ENCODE data around the gene KIF26B. TPM values are rescaled to one million over a fixed set of nuclear protein-coding genes. Genes with fewer than 3 reads are reported as not detected.

KIF26B gene
- total RNA-seq, 1 experiment from 2014 or later, result 2.1 TPM

DNA sequence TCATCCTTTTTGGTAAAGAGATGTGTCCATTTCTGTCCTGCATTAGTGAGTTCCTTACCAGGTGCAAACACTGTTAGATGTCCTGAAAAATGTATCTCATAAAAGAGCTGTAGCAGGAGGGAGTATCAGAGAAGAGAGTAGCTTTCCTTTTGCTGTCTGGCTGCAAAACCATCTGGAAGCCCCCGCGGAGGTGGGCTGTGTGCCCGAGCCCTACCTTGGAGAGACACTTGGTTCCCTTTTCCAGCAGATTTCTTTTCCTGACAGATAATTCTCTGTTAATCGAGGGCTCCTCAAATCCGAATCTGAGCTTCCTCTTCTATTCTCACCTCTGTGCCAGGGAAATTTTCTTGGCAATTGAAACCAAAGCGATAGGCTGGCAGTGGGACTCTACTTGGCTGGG, 53.0 kb downstream of the KIF26B start:
- DNase-seq (ENCODE audit: low spot score), result no peak

- DNase-seq (ENCODE audit: low spot score), result no peak
These were observed 55.1 kb downstream of the KIF26B start for GRCh38 chr1:245209658-245210435.

GRCh38 chr1:245211035-245211749, 56.4 kb downstream of the KIF26B start:
- DNase-seq (ENCODE audit: low spot score), result no peak

DNA sequence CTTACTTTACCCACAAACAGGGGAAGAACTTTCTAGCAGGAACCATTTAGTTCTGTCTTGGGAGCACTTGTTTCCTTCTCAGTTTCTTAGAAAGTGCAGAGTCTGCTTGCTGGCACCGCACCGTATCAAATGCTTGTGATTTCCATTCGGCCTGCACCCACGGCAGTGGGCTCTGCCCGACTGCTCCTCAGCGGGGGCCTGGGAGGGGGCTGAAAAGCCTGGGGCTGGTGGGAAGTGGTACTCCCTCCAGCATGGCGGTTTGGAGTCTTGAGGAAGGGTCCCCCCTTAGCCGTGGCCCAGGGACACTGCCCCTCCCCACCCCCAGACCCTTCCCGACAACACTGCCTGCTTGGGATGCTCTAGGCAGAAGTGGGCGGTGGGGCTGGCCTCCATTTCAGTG, 57.0 kb downstream of the KIF26B start:
- DNase-seq (ENCODE audit: low spot score), result no peak

- DNase-seq (ENCODE audit: low spot score), result no peak
These were observed 57.5 kb downstream of the KIF26B start for GRCh38 chr1:245212221-245212710.

GRCh38 chr1:245213066-245213831, 58.5 kb downstream of the KIF26B start:
- DNase-seq (ENCODE audit: low spot score), result no peak

DNA sequence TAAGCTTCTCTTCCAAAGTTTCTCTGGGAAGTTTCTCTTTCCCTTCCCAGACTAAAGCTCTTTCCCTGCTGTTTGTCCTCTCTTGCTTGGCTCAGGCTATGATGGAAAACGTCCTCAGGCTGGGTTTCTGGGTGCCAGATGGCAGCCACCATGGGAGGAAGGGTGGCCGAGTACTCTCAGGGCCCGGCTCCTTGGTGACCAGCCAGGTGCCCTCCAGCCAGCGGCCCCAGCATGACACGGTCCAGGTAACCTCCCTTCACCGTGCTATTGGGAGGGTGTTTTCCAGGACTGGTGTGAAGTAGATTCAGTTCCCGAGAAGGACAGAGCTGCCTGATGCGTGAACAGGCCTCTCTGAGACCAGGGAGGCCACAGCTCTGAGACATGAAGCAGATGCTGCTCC, 60.3 kb downstream of the KIF26B start:
- no peak for DNase-seq (ENCODE audit: low spot score)

- no peak for DNase-seq (ENCODE audit: low spot score)
These were observed 61.8 kb downstream of the KIF26B start for GRCh38 chr1:245216366-245217115.

DNA sequence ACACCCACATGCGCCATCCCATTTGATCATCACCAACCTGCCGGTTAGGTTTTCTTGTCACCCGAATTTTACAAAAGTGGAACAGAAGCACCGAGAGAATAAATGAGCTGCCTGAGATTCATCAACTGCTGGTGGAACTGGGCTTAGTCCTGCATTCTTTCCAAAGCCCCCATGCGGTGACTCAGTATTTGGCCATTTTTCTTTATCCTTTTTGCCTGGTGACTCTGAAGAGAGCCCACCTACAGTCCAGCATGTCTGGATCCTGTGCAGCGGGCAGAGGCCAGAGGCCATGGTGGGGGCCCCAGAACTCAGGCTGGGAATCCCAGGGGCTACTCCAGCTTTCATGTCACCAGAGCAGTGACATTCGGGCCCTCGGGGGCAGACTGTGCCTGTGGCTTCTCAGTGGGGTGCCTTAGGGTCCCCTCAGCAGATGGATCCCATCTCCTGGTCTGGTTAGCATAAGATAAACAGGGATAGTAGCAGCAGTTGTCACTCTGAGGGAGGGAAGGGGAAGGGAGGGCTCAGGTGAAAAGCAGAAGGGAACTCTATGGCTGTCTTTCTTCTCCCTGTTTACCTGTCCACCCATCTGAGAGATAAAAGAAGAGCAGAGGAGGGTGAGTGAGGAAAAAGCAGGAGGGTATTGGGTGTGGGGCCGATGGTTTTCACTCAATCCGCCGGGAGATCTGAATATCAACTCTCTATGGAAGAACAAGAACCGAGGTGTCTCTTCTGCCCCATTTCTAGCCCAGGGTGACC, 63.2 kb downstream of the KIF26B start:
- DNase-seq (ENCODE audit: low spot score), result no peak

- no peak for DNase-seq (ENCODE audit: low spot score)
These were observed 65.7 kb downstream of the KIF26B start for GRCh38 chr1:245220381-245220985.

GRCh38 chr1:245221805-245222204, 67.0 kb downstream of the KIF26B start:
- DNase-seq (ENCODE audit: low spot score), result no peak

DNA sequence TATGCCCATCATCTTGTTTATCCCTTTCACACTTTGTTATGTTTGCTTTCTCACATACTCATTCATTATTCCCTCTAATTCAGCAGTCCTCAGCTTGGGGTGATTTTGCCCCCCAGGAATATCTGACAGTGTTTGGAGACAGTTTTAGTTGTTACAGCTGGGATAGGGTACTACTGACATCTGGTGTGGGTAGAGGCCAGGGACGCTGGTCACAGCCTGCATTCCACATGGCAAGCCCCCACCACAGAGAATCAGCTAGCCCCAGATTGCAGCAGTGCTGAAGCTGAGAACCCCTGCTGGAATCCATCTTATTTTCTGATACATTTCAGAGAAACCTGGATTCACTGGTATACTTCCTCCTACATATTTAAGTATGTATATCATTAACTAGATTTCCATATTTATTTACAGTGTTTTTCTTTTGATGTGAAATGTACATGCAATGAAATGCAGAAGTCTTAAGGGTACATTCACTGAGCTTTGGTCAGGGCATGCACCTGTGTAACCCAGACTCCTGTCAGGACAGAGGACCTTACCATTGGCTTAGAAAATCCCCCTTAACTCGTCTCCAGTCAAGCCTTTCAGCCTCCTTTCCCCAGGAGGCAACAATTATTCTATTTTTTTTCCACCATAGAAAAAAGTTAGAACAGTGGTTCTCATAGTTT, 68.3 kb downstream of the KIF26B start:
- no peak for DNase-seq (ENCODE audit: low spot score)

DNA sequence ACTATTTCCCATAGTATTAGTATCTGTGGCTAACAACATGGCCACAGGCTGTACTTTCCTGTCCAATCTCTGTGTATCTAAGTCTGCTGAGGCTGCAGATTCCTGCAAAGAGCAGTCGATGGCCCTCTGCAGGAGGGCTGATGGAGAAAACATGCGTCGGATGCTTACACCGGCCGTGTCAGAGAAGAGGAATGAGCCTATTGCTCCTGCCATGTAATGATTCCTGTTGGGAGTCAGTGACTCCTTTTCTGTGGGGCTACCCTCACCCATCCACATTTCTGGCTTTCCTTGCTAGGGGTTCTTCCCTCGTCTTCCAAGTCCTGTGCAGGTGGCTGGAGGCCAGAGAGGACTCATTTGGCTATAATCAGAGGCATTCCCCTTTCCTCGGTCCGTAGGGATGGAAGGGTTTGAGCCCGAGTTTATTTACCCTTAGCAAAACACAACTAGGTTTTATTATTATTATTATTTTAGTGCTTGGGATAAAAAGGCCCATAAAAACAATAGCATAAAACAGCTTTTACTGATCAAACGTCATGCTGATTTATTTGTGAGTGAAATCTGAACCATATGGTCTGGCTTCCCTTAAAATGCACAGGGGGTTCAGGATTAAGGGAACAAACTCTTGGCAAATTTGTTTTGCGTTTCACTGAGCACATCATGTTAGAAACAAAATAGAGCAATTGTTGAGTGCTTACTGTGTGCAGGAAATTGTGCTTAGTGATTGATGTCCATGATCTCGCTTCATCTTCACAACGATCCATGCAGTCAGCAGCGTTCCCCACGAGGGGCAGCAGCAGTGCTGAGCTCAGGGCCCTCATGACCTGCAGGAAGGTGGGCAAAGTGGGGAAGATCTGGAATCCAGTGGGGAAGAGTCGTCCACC, 70.8 kb downstream of the KIF26B start:
- DNase-seq (ENCODE audit: low spot score), result no peak

DNA sequence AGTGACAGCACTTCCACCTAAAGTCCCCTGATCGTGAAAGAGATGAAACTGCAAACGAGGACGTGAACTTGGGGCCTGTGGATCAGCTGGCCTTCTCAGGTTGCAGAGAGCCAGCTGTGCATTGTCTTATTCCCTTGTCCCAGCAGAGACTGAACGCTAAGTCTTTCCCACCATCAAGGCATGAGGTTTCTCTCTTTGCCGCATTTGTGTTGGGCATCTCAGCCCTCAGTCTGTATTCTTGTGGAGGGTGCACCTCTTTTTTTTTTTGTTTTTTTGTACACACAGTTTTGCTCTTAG, 71.4 kb downstream of the KIF26B start:
- no peak for DNase-seq (ENCODE audit: low spot score)

GRCh38 chr1:245229051-245229450, 74.3 kb downstream of the KIF26B start:
- no peak for DNase-seq (ENCODE audit: low spot score)

DNA sequence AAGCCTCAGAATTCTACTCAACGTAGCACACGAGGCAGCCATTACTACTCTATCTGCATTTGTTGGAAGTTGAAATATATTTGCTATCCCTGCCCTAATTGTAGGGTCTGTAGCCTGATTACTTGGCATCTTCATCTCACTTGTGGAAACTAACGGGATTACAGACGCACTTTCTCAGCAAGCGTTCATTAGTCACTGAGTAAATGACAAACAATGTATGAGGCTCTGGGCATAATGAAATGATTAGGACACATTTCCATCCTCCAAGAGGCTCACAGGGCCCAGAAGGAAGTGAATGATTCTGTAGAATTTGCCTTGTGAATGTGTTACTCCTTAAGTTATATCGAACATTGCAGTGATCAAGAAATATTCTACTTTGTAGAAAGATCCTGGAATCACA, 78.1 kb downstream of the KIF26B start:
- no peak for DNase-seq (ENCODE audit: low spot score)

- peak; percentile 27 for DNase-seq (ENCODE audit: low spot score)
These were observed 79.7 kb downstream of the KIF26B start for GRCh38 chr1:245234217-245235081.

DNA sequence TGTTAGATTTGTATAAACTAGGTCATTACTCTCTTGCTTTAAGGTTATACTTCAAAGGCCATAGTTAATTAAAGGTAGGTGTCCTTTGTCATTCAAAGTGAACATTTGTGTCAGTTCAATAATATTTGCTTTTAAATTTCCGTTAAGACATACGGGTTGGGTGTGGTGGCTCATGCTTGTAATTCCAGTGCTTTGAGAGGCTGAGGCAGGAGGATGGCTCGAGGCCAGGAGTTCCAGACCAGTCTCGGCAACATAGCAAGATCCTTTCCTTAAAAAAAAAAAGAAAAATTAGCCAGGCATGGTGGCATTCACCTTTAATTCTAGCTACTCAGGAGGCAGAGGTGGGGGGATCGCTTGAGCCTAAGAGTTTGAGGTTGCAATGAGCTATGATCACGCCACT, 80.4 kb downstream of the KIF26B start:
- DNase-seq (ENCODE audit: low spot score), result peak; percentile 14
